HFFc6 (cell line): ENCODE measurements around the gene LIPC. TPM values are rescaled to one million over a fixed set of nuclear protein-coding genes. Genes with fewer than 3 reads are reported as not detected.

ENCODE experiments used
- DNase-seq: peaks from one replicate; pipeline ENCODE4 v3.0.0-alpha.2; 2018
- H3K27ac Mint-ChIP-seq: 2 replicates; pipeline ENCODE4 v1.8.0; 2020; ENCODE audit warnings: mild to moderate bottlenecking, mixed read lengths
- H3K27me3 Mint-ChIP-seq: 2 replicates; pipeline ENCODE4 v1.8.0; 2021; ENCODE audit warnings: mild to moderate bottlenecking, moderate library complexity, mixed read lengths; ENCODE audit not compliant: insufficient read depth
- H3K36me3 Mint-ChIP-seq: 2 replicates; pipeline ENCODE4 v1.8.0; 2021; ENCODE audit warnings: low read depth, mixed read lengths
- H3K4me1 Mint-ChIP-seq: 2 replicates; pipeline ENCODE4 v1.8.0; 2020; ENCODE audit warnings: low read depth, mixed read lengths
- H3K4me3 Mint-ChIP-seq: 2 replicates; pipeline ENCODE4 v1.8.0; 2020; ENCODE audit warnings: mild to moderate bottlenecking, moderate library complexity, mixed read lengths
- H3K9me3 Mint-ChIP-seq: 2 replicates; pipeline ENCODE4 v1.8.0; 2020; ENCODE audit warnings: mild to moderate bottlenecking, mixed read lengths
- total RNA-seq, 6 experiments: library from RNA; stranded (reverse); fragmentation: NEBNext Ultra II Directional; extraction: Animal tissue kit (Norgen Biotek cat#: 25700); gene quantifications; 2 replicates in 1 of 6; 3 replicates in 5 of 6; pipeline ENCODE4 v1.2.3, GENCODE V29; 2021
- TF ChIP-seq, protein P1 (sequence below): fragments of 200-600 bp; sonication (generic); IDR thresholded peaks from 2 replicates; pipeline ENCODE4 v1.5.0; 2021; ENCODE audit warnings: antibody characterized with exemption, mild to moderate bottlenecking

The LIPC gene
- total RNA-seq, 6 experiments from 2014 or later: not detected

DNA sequence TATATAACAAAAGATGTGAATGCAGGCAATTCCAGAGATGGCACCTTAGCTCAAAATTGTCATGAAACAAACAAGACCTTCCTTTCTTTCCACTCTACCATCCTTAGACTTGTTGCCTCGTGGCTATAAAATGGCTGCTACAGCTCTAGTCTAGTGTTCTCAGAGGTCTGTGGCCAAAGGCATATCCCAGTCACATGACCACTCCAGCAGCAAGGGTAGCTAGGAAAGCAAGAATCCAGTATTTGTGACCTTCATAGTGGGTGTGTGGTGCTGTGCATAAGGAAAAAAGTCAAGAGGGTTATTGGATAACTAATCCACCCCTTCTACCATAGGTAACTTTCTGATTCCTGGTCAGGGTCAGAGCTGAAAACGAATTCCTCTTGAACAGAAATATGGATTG, 27.1 kb upstream of the LIPC start:
- TF ChIP-seq, protein P1, sequence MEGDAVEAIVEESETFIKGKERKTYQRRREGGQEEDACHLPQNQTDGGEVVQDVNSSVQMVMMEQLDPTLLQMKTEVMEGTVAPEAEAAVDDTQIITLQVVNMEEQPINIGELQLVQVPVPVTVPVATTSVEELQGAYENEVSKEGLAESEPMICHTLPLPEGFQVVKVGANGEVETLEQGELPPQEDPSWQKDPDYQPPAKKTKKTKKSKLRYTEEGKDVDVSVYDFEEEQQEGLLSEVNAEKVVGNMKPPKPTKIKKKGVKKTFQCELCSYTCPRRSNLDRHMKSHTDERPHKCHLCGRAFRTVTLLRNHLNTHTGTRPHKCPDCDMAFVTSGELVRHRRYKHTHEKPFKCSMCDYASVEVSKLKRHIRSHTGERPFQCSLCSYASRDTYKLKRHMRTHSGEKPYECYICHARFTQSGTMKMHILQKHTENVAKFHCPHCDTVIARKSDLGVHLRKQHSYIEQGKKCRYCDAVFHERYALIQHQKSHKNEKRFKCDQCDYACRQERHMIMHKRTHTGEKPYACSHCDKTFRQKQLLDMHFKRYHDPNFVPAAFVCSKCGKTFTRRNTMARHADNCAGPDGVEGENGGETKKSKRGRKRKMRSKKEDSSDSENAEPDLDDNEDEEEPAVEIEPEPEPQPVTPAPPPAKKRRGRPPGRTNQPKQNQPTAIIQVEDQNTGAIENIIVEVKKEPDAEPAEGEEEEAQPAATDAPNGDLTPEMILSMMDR: no peak
- Mint-ChIP-seq H3K27me3 (peaks cover 20% of the 10 kb centered on the region), H3K4me3 (no peak overlapping the region), H3K4me1 (no peaks in the 10 kb centered on the region; the same call in 1 of the 2 replicates), H3K9me3 (no peaks in the 10 kb centered on the region), H3K27ac (no peak overlapping the region), H3K36me3 (no peaks in the 10 kb centered on the region)
- DNase-seq: no peak

DNA sequence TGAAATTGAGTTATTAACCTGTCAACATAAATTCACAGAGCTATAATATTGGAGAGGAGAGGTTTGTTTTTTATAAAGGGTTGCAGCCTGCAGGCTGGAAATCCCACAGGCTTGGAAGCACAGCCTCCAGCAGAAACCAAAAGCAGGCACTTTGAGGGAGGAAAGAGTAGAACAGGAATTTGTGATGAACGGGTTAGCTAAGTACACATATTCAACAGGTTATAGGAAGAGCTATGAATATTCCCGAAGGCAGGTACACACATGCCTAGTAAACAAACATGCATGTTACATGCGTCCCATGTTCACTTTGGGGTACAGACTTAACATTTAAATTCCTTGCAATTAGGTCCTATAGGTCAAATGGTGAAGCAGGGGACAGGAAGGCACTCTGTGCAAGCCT, 25.9 kb upstream of the LIPC start:
- Mint-ChIP-seq H3K9me3 (no peaks in the 10 kb centered on the region), H3K4me3 (no peak overlapping the region), H3K27ac (no peak overlapping the region), H3K4me1 (no peaks in the 10 kb centered on the region; the same call in 1 of the 2 replicates), H3K27me3 (peaks cover 19% of the 10 kb centered on the region), H3K36me3 (no peaks in the 10 kb centered on the region)
- no peak for DNase-seq
- TF ChIP-seq, protein P1: no peak

DNA sequence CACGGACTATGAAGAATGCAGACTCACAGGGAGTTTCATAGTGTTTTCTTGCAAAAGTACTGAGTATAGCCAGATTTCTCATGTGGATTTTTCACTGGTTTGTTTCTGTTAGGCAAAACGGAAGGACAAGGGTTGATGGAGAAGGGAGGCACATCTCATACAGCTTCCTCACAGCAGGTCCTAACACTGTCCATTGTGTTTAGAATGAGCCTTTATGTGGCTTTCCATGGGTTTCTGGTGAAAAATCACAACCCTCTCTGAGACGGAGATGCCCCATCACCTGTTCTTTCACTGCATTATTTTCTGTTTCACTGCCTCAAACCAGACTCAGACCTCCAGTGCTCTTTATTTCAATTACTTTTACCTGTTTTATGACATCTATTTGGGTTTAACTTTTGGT, 25.0 kb upstream of the LIPC start:
- no peaks in the 10 kb centered on the region; the same call in 1 of the 2 replicates for H3K4me1 Mint-ChIP-seq
- TF ChIP-seq, protein P1: no peak
- H3K27ac Mint-ChIP-seq: no peak overlapping the region
- no peaks in the 10 kb centered on the region for H3K36me3 Mint-ChIP-seq
- peaks cover 17% of the 10 kb centered on the region for H3K27me3 Mint-ChIP-seq
- DNase-seq: no peak
- H3K4me3 Mint-ChIP-seq: no peak overlapping the region
- H3K9me3 Mint-ChIP-seq: no peaks in the 10 kb centered on the region

GRCh38 chr15:58407236-58407775, 24.5 kb upstream of the LIPC start:
- no peak overlapping the region for H3K4me3 Mint-ChIP-seq
- no peaks in the 10 kb centered on the region for H3K9me3 Mint-ChIP-seq
- H3K36me3 Mint-ChIP-seq: no peaks in the 10 kb centered on the region
- H3K4me1 Mint-ChIP-seq: no peaks in the 10 kb centered on the region; the same call in 1 of the 2 replicates
- H3K27me3 Mint-ChIP-seq: peaks cover 13% of the 10 kb centered on the region
- TF ChIP-seq, protein P1: no peak
- DNase-seq: no peak
- H3K27ac Mint-ChIP-seq: no peak overlapping the region

GRCh38 chr15:58407778-58408177, 24.0 kb upstream of the LIPC start:
- H3K9me3 Mint-ChIP-seq: no peaks in the 10 kb centered on the region
- no peak overlapping the region for H3K4me3 Mint-ChIP-seq
- TF ChIP-seq, protein P1: no peak
- peaks cover 10% of the 10 kb centered on the region for H3K27me3 Mint-ChIP-seq
- no peaks in the 10 kb centered on the region; the same call in 1 of the 2 replicates for H3K4me1 Mint-ChIP-seq
- H3K36me3 Mint-ChIP-seq: no peaks in the 10 kb centered on the region
- DNase-seq: no peak
- no peak overlapping the region for H3K27ac Mint-ChIP-seq
